Activated B cell treated with CpG ODN at 0.5 μM for 24 hours (primary cell): ENCODE data around the gene GATAD2B. TPM values are rescaled to one million over a fixed set of nuclear protein-coding genes. Genes with fewer than 3 reads are reported as not detected.

Experiments used
- ATAC-seq: fragments of 200-7000 bp; cut with Tn5 transposase; one replicate; pipeline ENCODE4 v1.10.0; 2021; ENCODE audit warnings: low read depth, mild to moderate bottlenecking, moderate library complexity
- CTCF ChIA-PET: fragments of 350-600 bp; sonication (Branson Sonifier 250); formaldehyde crosslinking; loops from one replicate; lab custom pipeline; 2021; ENCODE audit warnings: antibody characterized with exemption; lab: Charles Lee
- POLR2A ChIA-PET: fragments of 350-600 bp; sonication (Branson Sonifier 250); formaldehyde crosslinking; loops from one replicate; lab custom pipeline; 2021; ENCODE audit warnings: antibody characterized with exemption; lab: Charles Lee
- DNase-seq: peaks from one replicate; pipeline ENCODE4 v3.0.0; 2022
- H3K27ac Mint-ChIP-seq: one replicate; pipeline ENCODE4 v1.8.0; 2020; ENCODE audit warnings: mixed read lengths
- H3K27me3 Mint-ChIP-seq: one replicate; pipeline ENCODE4 v1.8.0; 2021; ENCODE audit warnings: mixed read lengths
- H3K36me3 Mint-ChIP-seq: one replicate; pipeline ENCODE4 v1.8.0; 2021; ENCODE audit warnings: low read depth, mixed read lengths
- H3K4me1 Mint-ChIP-seq: one replicate; pipeline ENCODE4 v1.8.0; 2021; ENCODE audit warnings: mixed read lengths
- H3K4me3 Mint-ChIP-seq: one replicate; pipeline ENCODE4 v1.8.0; 2020; ENCODE audit warnings: mild to moderate bottlenecking, mixed read lengths
- H3K9me3 Mint-ChIP-seq: one replicate; pipeline ENCODE4 v1.8.0; 2020; ENCODE audit warnings: mixed read lengths
- intact Hi-C: fragments of 100-400 bp; cut with micrococcal nuclease; formaldehyde crosslinking; loops from one replicate; pipeline ENCODE4 v1.15.1; 2024
- total RNA-seq: library from RNA; stranded (reverse); gene quantifications from 2 replicates; pipeline ENCODE4 v1.2.3, GENCODE V29; 2022
- TF ChIP-seq, protein P1 (sequence below): fragments of 200-600 bp; IDR thresholded peaks from one replicate; pipeline ENCODE4 v1.8.0; 2022; ENCODE audit warnings: antibody characterized with exemption, mild to moderate bottlenecking

Gene GATAD2B
- total RNA-seq, 1 donor from 2014 or later = 86.3 TPM

DNA sequence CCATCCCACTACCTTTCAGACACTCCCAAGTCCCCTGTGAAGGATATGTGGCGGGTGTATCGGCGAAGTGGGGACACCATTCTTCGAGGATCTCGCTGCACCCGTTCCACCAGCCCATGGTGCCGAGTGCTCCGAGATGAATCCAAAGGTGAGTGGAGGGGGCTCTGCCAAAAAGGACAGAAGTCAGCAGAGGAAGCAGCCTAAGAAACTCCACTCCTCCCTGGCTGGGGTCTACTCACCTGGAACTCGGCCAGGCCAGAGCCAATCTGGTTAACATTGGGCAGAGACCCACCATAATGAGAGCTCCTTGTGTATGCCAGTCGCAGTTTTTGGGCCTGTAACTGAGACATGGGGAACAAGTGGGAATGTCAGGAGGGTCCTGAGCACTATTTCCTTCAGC is 32.1 kb upstream of the GATAD2B start:
- peaks cover 70% of the 10 kb centered on the region for H3K4me1 Mint-ChIP-seq
- no peak overlapping the region for H3K27ac Mint-ChIP-seq
- H3K27me3 Mint-ChIP-seq = no peaks in the 10 kb centered on the region
- no peak overlapping the region for H3K4me3 Mint-ChIP-seq
- no peak for ATAC-seq
- POLR2A ChIA-PET = interaction anchor here (1.5 to 8.3 kb wide), 4 partner anchors 9 to 27 kb away, joined by 4 to 234 read pairs (median 66); partner anchors contain the start of genes CREB3L4, DENND4B and SLC39A1
- intact Hi-C loops = no loop called here
- no peak for DNase-seq
- TF ChIP-seq, protein P1, sequence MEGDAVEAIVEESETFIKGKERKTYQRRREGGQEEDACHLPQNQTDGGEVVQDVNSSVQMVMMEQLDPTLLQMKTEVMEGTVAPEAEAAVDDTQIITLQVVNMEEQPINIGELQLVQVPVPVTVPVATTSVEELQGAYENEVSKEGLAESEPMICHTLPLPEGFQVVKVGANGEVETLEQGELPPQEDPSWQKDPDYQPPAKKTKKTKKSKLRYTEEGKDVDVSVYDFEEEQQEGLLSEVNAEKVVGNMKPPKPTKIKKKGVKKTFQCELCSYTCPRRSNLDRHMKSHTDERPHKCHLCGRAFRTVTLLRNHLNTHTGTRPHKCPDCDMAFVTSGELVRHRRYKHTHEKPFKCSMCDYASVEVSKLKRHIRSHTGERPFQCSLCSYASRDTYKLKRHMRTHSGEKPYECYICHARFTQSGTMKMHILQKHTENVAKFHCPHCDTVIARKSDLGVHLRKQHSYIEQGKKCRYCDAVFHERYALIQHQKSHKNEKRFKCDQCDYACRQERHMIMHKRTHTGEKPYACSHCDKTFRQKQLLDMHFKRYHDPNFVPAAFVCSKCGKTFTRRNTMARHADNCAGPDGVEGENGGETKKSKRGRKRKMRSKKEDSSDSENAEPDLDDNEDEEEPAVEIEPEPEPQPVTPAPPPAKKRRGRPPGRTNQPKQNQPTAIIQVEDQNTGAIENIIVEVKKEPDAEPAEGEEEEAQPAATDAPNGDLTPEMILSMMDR = no peak
- H3K9me3 Mint-ChIP-seq = no peaks in the 10 kb centered on the region
- CTCF ChIA-PET = no interaction called here
- H3K36me3 Mint-ChIP-seq = peaks cover 80% of the 10 kb centered on the region

DNA sequence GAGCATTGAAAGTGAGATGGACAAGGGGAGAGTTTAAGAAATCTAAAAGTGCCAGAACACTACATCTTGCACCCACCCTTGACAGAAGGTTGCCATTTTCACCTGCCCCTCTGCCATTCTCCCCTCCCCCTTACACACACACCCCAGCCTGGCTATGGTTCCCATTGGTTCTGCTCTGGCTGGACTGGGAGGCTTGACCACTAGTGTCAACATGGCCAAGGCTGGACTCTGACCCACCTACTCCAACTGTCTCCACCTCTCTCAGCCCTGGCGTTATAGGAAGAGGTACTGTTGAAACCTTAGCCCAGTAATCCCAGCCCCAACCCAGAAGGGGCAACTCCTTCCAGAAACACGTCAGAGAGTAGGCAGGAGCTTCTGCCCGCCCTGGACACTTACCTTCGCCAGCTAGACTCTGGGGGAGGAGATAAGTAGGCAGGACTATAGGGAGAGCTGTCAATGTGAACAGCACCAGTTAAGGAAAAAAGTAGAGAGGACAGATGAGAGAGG is 31.1 kb upstream of the GATAD2B start:
- intact Hi-C loops = no loop called here
- H3K27ac Mint-ChIP-seq = no peak overlapping the region
- H3K27me3 Mint-ChIP-seq = no peaks in the 10 kb centered on the region
- H3K9me3 Mint-ChIP-seq = no peaks in the 10 kb centered on the region
- ChIA-PET CTCF (interaction anchor here (0.9 kb wide), 1 partner anchor 14 kb away, joined by 3 read pairs; the partner anchor contains the start of gene CREB3L4), POLR2A (interaction anchor here (0.8 to 8.3 kb wide), 6 partner anchors 8 to 65 kb away, joined by 4 to 234 read pairs (median 8); partner anchors contain the start of genes CREB3L4, DENND4B, JTB and SLC39A1)
- no peak for DNase-seq
- TF ChIP-seq, protein P1 = no peak
- no peak overlapping the region for H3K4me3 Mint-ChIP-seq
- H3K4me1 Mint-ChIP-seq = peaks cover 71% of the 10 kb centered on the region
- H3K36me3 Mint-ChIP-seq = peaks cover 81% of the 10 kb centered on the region
- ATAC-seq = no peak

DNA sequence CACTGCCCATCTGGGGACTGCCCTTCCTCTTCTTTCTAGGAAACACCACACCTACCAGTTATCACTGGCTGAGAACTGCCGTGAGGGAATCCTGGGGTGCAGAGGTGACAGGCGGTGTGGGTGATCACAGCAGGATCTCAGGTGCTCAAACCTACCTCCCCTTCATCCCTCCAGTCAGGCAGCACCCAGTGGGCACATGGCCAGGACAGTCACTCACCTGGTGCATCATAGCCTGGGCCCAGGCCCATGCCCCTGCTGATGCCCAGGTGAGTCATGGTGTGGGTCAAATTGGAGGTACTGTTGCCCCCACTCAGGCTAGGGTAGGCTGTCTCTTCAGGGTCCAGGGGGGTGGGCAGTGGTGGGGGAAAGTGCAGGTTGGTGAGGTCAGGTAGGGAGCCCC is 29.0 kb upstream of the GATAD2B start:
- Mint-ChIP-seq H3K27me3 (no peaks in the 10 kb centered on the region), H3K4me1 (peaks cover 76% of the 10 kb centered on the region), H3K9me3 (no peaks in the 10 kb centered on the region), H3K27ac (no peak overlapping the region), H3K4me3 (no peak overlapping the region), H3K36me3 (peaks cover 82% of the 10 kb centered on the region)
- ATAC-seq (no peak), DNase-seq (no peak)
- POLR2A ChIA-PET = no interaction called here
- intact Hi-C loops = no loop called here
- CTCF ChIA-PET = no interaction called here
- TF ChIP-seq, protein P1 = no peak

GRCh38 chr1:153951183-153951582 is 28.4 kb upstream of the GATAD2B start:
- H3K9me3 Mint-ChIP-seq = no peaks in the 10 kb centered on the region
- peak overlapping the region; percentile 6 for H3K27ac Mint-ChIP-seq
- POLR2A ChIA-PET = interaction anchor here (1.0 to 2.6 kb wide), 3 partner anchors 16 to 28 kb away, joined by 4 to 14 read pairs (median 8); partner anchors contain the start of genes CREB3L4, GATAD2B and JTB
- DNase-seq (no peak), ATAC-seq (no peak)
- TF ChIP-seq, protein P1 = no peak
- intact Hi-C loops = no loop called here
- CTCF ChIA-PET = interaction anchor here (0.8 kb wide), 1 partner anchor 124 kb away, joined by 3 read pairs; no protein-coding TSS in a partner anchor
- H3K4me3 Mint-ChIP-seq = no peak overlapping the region
- no peaks in the 10 kb centered on the region for H3K27me3 Mint-ChIP-seq
- H3K4me1 Mint-ChIP-seq = peaks cover 72% of the 10 kb centered on the region
- peaks cover 82% of the 10 kb centered on the region for H3K36me3 Mint-ChIP-seq

- Mint-ChIP-seq H3K27me3 (no peaks in the 10 kb centered on the region), H3K4me3 (peak within 1 kb of the TSS; percentile 90), H3K9me3 (no peaks in the 10 kb centered on the region), H3K27ac (peak within 1 kb of the TSS; percentile 96), H3K4me1 (peaks cover 71% of the 10 kb centered on the region), H3K36me3 (peaks cover 80% of the 10 kb centered on the region)
- TF ChIP-seq, protein P1 = no peak
- peak; percentile 74 for DNase-seq
- peak; percentile 54 for ATAC-seq
- POLR2A ChIA-PET = interaction anchor here (0.6 to 5.8 kb wide), 40 partner anchors 9 to 1741 kb away, joined by 3 to 234 read pairs (median 8); partner anchors contain the start of genes ATP8B2, CHTOP, CREB3L4 and CRTC2
- CTCF ChIA-PET = interaction anchor here (0.6 to 4.0 kb wide), 15 partner anchors 9 to 275 kb away, joined by 3 to 46 read pairs (median 6); partner anchors contain the start of genes CREB3L4, GATAD2B, JTB and RAB13
- intact Hi-C loops = loop anchor here (1.0 to 5.0 kb wide), 9 partner anchors 12 to 661 kb away; partner anchors contain the start of genes ADAR, CREB3L4, CRTC2 and HAX1
These were observed 24.0 kb upstream of the GATAD2B start, which contains the start of gene DENND4B for GRCh38 chr1:153946622-153947241. Gene DENND4B, minus strand, starts transcription at chr1:153946718. Its CDS starts 2,344 bp downstream, at chr1:153944374.
